Subcutaneous abdominal adipose tissue (tissue), 5 donors: ENCODE results near the gene HMOX1.

Experiments
- H3K27ac ChIP-seq: one replicate; pipeline ENCODE4 v1.7.0; 2013; ENCODE audit warnings: low read depth, mild to moderate bottlenecking, inconsistent platforms, low read length, moderate library complexity
- H3K27me3 ChIP-seq, 5 donors: one replicate each; pipeline ENCODE4 v1.7.0; 2013; ENCODE audit warnings: low read length in 5 of 5, inconsistent platforms in 1 of 5; ENCODE audit not compliant: control insufficient read depth in 5 of 5, insufficient read depth in 4 of 5
- H3K36me3 ChIP-seq, 5 donors: one replicate each; pipeline ENCODE4 v1.7.0; 2013; ENCODE audit warnings: low read length in 5 of 5; ENCODE audit not compliant: control insufficient read depth in 5 of 5, insufficient read depth in 5 of 5
- H3K4me1 ChIP-seq, 5 donors: one replicate each; pipeline ENCODE4 v1.7.0; 2013; ENCODE audit warnings: low read length in 5 of 5, mild to moderate bottlenecking in 3 of 5, moderate library complexity in 1 of 5; ENCODE audit not compliant: control insufficient read depth in 5 of 5, insufficient read depth in 5 of 5
- H3K4me3 ChIP-seq, 5 donors: one replicate each; pipeline ENCODE4 v1.7.0; 2013; ENCODE audit warnings: low read length in 5 of 5, low read depth in 1 of 5
- H3K9ac ChIP-seq, 5 donors: one replicate each; pipeline ENCODE4 v1.7.0; 2013; ENCODE audit warnings: low read length in 5 of 5, mild to moderate bottlenecking in 4 of 5, moderate library complexity in 3 of 5
- H3K9me3 ChIP-seq, 5 donors: one replicate each; pipeline ENCODE4 v1.7.0; 2013; ENCODE audit warnings: low read length in 5 of 5; ENCODE audit not compliant: control insufficient read depth in 5 of 5
- donor health status: healthy.
- donor health status: healthy.
- donor health status: healthy.
- donor health status: healthy.
- donor health status: healthy.

HMOX1 gene

DNA sequence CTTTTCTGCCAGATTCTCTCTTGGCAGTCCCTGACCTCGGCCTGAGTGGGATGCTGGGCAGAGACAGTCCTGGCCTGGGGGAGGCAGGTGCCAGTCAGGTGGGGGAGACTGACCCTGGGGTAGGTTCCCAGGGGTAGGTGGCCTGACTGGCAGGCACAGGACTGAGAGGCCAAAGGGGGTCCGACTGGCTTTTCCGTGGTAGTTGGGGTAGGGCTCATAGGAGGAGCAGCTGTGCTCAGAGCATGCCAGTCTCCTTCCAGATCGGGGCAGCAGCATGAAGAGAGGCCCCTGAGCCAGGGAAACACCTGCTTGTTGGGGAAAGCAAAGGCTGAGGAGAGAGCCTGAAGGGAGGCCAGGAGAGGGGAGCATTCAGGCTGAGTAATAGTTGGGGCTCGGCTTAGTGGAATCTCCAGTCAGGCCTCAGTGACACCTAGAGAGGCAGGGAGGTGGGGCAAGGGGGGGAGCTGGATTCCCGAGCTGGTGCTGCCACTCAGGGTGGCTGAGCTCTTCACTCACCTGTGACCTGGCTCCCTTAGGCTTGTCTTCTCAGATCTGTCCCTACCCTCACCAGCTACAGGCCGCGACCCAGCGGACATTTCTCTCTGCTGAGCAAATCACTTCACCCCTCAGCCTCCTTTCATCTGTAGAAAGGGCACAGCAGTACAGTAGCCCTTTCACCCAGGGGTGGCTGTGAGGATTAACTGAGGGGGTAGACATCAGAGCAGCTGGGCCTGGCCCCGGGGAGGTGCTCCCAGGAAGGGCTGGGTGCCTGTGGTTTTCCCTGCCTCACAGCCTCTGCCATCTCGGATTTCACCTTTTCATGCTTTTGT lies 45.3 kb downstream of the HMOX1 start:
- Histone ChIP-seq H3K9me3 (no peaks in the 10 kb centered on the region), H3K36me3 (peaks cover 0 to 60% (median 37%) of the 10 kb centered on the region in 5 donors), H3K4me1 (peaks cover 3 to 4% (median 3%) of the 10 kb centered on the region in 5 donors), H3K27ac (no peak overlapping the region), H3K27me3 (no peaks in the 10 kb centered on the region), H3K4me3 (no peak overlapping the region), H3K9ac (no peak overlapping the region)

DNA sequence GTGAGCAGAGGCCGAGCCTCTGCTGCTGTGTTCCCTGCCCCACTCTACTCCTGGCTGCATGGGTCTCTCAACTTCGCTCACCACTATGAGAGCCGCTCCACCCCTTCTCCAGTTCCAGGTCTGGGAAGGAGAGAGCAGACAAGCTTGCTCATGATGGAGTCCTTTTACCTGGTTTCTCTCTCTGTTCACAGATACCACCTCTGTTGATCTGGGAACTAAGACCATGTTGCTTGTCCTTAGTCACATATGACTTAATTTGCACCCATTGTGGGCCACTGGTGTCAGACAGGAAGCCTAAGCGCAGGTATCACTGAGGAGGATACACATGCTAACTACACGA lies 45.9 kb downstream of the HMOX1 start:
- Histone ChIP-seq H3K9me3 (no peaks in the 10 kb centered on the region), H3K4me3 (no peak overlapping the region), H3K9ac (no peak overlapping the region), H3K36me3 (peaks cover 0 to 54% (median 31%) of the 10 kb centered on the region in 5 donors), H3K27me3 (no peaks in the 10 kb centered on the region), H3K27ac (no peak overlapping the region), H3K4me1 (peaks cover 3 to 8% (median 5%) of the 10 kb centered on the region in 5 donors)

DNA sequence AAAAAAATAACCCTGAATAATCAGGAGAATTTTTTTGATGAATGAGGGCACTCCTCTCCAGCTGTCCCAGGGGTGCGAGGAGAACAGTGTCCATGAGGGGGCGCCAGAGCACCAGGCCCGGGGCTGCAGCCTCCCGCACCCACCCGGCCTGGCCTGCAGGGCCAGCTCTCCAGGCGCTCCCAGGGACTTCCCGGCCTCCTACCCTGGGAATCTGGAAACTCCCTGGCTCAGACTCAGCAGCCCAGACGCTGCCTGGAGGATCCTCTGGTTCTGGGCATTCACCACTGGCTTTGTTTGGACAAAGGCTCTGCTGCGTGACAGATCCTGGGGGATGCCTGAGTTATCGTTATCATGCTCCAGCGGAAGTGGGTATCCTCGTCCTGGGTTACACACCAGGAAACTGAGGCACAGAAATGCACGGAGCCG lies 50.0 kb downstream of the HMOX1 start:
- no peak overlapping the region for H3K4me3 ChIP-seq
- peak overlapping the region; percentile 50 for H3K27ac ChIP-seq
- H3K9ac ChIP-seq, result peak overlapping the region in 1 of 5 donors; percentile 35
- H3K27me3 ChIP-seq, result no peaks in the 10 kb centered on the region
- peaks cover 3 to 8% (median 5%) of the 10 kb centered on the region in 5 donors for H3K4me1 ChIP-seq
- peaks cover 0 to 29% (median 5%) of the 10 kb centered on the region in 5 donors for H3K36me3 ChIP-seq
- peaks cover 2 to 17% (median 14%) of the 10 kb centered on the region in 5 donors for H3K9me3 ChIP-seq

DNA sequence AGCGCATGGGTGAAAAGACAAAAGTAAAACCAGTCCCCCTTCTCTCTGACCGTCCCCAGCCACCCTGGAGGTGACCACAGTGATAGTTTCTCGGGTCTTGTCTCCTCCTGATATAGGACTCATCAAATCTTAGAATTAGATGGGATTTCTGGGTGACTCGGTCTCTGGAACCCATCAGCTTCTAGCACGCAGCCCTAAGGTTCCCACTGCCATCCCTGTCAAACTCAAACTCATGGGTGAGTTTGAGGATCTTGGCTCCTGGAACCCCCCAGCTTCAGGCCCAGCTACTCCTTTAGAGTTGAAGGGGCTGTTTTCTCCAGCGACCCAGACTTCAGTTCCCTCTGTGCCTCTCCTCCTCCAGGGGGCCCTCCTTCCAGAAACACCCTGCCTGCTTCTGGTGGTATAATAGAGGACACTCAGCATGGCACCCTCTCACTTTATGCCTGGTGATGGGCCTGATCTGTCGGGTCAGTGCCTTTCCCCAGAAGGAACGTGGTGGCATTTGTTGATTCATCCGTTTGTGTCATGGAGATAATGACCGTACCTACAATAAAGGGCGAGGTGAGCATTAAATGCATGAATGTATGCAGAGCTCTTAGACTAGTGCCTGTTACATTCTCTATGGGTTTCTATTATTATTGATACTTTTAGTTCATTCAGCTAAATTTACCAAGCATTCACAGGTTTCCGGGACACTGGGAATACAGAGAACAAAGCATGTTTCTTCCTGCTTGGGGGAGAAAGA lies 50.8 kb downstream of the HMOX1 start:
- Histone ChIP-seq H3K9ac (no peak overlapping the region), H3K27ac (peak overlapping the region; percentile 50), H3K27me3 (no peaks in the 10 kb centered on the region), H3K36me3 (peaks cover 0 to 23% (median 5%) of the 10 kb centered on the region in 5 donors), H3K9me3 (peaks cover 2 to 17% (median 14%) of the 10 kb centered on the region in 5 donors), H3K4me1 (peaks cover 3 to 8% (median 5%) of the 10 kb centered on the region in 5 donors), H3K4me3 (no peak overlapping the region)

DNA sequence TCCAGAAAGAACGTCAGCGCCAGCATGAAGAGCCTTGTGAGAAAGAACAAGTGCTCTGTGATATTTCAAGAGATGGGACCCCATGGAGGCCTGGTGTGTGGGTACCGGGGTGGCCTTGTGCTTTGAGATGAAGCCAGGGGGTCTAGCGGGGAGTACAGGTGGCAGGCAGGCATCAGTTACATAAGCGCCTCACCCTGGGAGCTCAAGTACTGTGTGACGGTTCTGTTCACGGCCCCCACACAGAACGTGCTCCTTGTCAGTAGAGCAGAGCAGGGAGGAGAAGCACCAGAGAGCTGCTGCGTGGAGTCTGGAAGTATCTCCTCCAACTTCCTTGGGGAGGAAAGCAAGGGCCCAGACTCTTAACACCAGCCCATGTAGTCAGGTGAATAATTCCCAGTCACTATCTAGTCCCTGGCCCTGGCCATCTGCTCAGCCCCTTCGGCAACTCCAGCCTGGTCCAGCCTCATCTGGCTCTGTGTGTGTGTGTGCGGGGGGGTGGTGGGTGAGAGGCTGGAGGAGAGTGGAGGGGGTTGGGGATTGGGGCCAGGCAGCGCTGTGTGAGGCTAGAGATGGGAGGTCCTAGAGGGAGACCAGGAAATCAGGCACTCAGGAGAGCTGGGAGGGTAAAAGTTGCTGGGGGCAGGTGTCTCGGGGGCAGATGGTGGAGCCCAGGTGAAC lies 51.5 kb downstream of the HMOX1 start:
- Histone ChIP-seq H3K4me3 (no peak overlapping the region), H3K4me1 (peaks cover 3 to 8% (median 5%) of the 10 kb centered on the region in 5 donors), H3K9ac (no peak overlapping the region), H3K9me3 (peaks cover 2 to 17% (median 14%) of the 10 kb centered on the region in 5 donors), H3K36me3 (peaks cover 0 to 17% (median 5%) of the 10 kb centered on the region in 5 donors), H3K27me3 (no peaks in the 10 kb centered on the region), H3K27ac (no peak overlapping the region)

DNA sequence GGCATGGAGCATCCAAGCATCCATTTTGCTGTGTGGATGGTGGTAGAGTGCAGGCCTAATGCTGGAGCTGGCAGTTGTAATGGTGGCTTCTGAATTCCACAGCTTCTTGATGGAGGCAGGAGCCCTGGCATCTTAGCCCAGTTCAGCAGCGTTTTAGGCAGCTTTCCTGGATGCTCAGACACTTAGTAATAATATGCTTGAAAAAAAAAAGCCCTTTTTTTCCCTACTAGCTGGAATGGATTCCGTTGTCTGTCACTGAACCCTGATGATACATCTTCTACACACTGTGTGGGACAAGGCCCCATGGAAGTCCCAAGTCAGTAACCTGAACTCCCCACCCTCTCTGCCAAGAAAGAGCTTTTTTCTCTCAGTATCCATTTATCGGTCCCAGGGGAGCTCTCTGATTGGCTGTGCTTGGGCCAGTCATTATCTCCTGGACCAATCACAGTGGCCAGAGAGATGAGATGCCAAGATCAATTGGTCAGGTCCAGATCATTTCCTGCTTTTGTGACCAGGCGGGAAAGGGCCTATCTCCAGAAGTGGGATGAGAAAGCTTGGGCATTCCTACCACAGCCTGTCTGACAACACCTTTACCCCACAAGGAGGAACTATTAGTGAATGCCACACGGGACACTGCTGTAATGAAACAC lies 53.3 kb downstream of the HMOX1 start:
- Histone ChIP-seq H3K4me3 (peak overlapping the region in 2 of 5 donors; percentile 14 to 28), H3K4me1 (peaks cover 3 to 8% (median 5%) of the 10 kb centered on the region in 5 donors), H3K36me3 (peaks cover 0 to 12% (median 5%) of the 10 kb centered on the region in 5 donors), H3K9ac (no peak overlapping the region), H3K9me3 (peaks cover 2 to 17% (median 14%) of the 10 kb centered on the region in 5 donors), H3K27me3 (no peaks in the 10 kb centered on the region), H3K27ac (no peak overlapping the region)

DNA sequence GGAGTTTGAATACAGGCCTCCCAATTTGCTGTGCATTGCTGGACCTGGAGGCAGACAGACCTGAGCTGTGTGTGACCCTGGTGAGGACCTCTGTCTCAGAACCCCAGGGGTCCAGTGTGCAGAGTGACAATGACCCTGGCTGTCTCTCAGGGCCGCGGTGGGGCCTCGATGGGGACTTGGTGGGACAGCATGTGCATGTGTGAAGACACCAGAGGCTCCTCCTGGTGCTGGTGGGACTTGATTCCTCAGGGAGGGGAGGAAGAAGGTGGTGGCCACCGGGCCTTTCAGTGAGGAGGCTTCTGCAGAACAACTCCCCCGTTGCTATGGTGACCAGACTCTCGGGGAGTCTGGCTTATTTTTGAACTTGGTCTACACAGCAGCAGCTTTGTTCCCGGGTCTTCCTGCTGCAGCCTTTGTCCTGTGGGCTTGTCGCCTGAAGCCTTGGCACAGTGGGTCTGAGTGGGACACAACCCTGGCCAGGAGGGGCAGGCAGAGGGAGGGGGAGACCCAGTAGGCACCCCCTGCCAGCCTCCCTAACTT lies 54.4 kb downstream of the HMOX1 start:
- no peaks in the 10 kb centered on the region for H3K27me3 ChIP-seq
- H3K9ac ChIP-seq, result no peak overlapping the region
- H3K4me1 ChIP-seq, result peaks cover 3 to 12% (median 5%) of the 10 kb centered on the region in 5 donors
- H3K9me3 ChIP-seq, result peaks cover 2 to 17% (median 14%) of the 10 kb centered on the region in 5 donors
- no peak overlapping the region for H3K27ac ChIP-seq
- H3K4me3 ChIP-seq, result no peak overlapping the region
- H3K36me3 ChIP-seq, result peaks cover 0 to 12% (median 5%) of the 10 kb centered on the region in 5 donors

GRCh38 chr22:35436421-35436820 lies 55.5 kb downstream of the HMOX1 start:
- Histone ChIP-seq H3K9me3 (peaks cover 2 to 17% (median 14%) of the 10 kb centered on the region in 5 donors), H3K36me3 (peaks cover 0 to 12% (median 5%) of the 10 kb centered on the region in 5 donors), H3K9ac (no peak overlapping the region), H3K27me3 (no peaks in the 10 kb centered on the region), H3K4me3 (no peak overlapping the region), H3K4me1 (peaks cover 0 to 7% (median 0%) of the 10 kb centered on the region in 5 donors), H3K27ac (no peak overlapping the region)

GRCh38 chr22:35437049-35437448 lies 56.2 kb downstream of the HMOX1 start:
- peaks cover 2 to 17% (median 14%) of the 10 kb centered on the region in 5 donors for H3K9me3 ChIP-seq
- H3K4me3 ChIP-seq, result no peak overlapping the region
- peaks cover 0 to 12% (median 5%) of the 10 kb centered on the region in 5 donors for H3K36me3 ChIP-seq
- no peak overlapping the region for H3K9ac ChIP-seq
- peaks cover 0 to 4% (median 0%) of the 10 kb centered on the region in 5 donors for H3K4me1 ChIP-seq
- H3K27ac ChIP-seq, result no peak overlapping the region
- no peaks in the 10 kb centered on the region for H3K27me3 ChIP-seq
